Neural cell (in vitro differentiated cells): ENCODE data around the gene NUDT3. TPM values are rescaled to one million over a fixed set of nuclear protein-coding genes. Genes with fewer than 3 reads are reported as not detected.
"Not testable (repeated sequence)": the region's sequence is repeated elsewhere in the genome, so short reads cannot be mapped to it uniquely, and the experiment has no call there.

Experiments used
- H2AFZ ChIP-seq: fragments of 200-600, 300-800 bp; sonication (generic), shearing (Covaris generic); 2 replicates; pipeline ENCODE4 v1.6.0; 2014; ENCODE audit warnings: low read depth, mild to moderate bottlenecking, antibody characterized with exemption, low read length, moderate library complexity
- H3F3A ChIP-seq: fragments of 200-600 bp; shearing (Covaris generic); 2 replicates; pipeline ENCODE4 v1.6.1; 2016; ENCODE audit warnings: mild to moderate bottlenecking, moderate library complexity, mixed read lengths, antibody characterized with exemption, low read length; ENCODE audit not compliant: insufficient read depth, poor library complexity, severe bottlenecking
- H3K27ac ChIP-seq: fragments of 200-600, 300-800 bp; sonication (generic), shearing (Covaris generic); 2 replicates; pipeline ENCODE4 v1.5.1; 2014; ENCODE audit warnings: mild to moderate bottlenecking, low read length, moderate library complexity
- H3K27me3 ChIP-seq: fragments of 300-800, 200-600 bp; sonication (generic), shearing (Covaris generic); 2 replicates; pipeline ENCODE4 v1.6.0; 2014; ENCODE audit warnings: mild to moderate bottlenecking, low read depth, low read length, moderate library complexity; ENCODE audit not compliant: insufficient read depth
- H3K36me3 ChIP-seq: fragments of 300-800, 200-600 bp; sonication (generic), shearing (Covaris generic); 2 replicates; pipeline ENCODE4 v1.5.1; 2014; ENCODE audit warnings: mild to moderate bottlenecking, antibody characterized with exemption, low read length, moderate library complexity; ENCODE audit not compliant: insufficient read depth
- H3K4me2 ChIP-seq: fragments of 300-800, 200-600 bp; sonication (generic), shearing (Covaris generic); 2 replicates; pipeline ENCODE4 v1.6.0; 2014; ENCODE audit warnings: mild to moderate bottlenecking, low read length
- H3K4me3 ChIP-seq: fragments of 300-800, 200-600 bp; sonication (generic), shearing (Covaris generic); 2 replicates; pipeline ENCODE4 v1.5.1; 2014; ENCODE audit warnings: mild to moderate bottlenecking, low read length, moderate library complexity
- H3K79me2 ChIP-seq: fragments of 200-600 bp; shearing (Covaris generic); replicated peaks from 2 replicates; pipeline ENCODE4 v1.6.0; 2014; ENCODE audit warnings: mild to moderate bottlenecking, low read length, moderate library complexity; ENCODE audit not compliant: insufficient read depth
- H3K9ac ChIP-seq: fragments of 300-800, 200-600 bp; sonication (generic), shearing (Covaris generic); 2 replicates; pipeline ENCODE4 v1.6.1; 2016; ENCODE audit warnings: mild to moderate bottlenecking, low read length, mixed read lengths
- H3K9me2 ChIP-seq: fragments of 200-600 bp; shearing (Covaris generic); 2 replicates; pipeline ENCODE4 v1.6.1; 2016; ENCODE audit warnings: mild to moderate bottlenecking, low read length, mixed read lengths; ENCODE audit not compliant: insufficient read depth
- H3K9me3 ChIP-seq: fragments of 200-600, 300-800 bp; sonication (generic), shearing (Covaris generic); 2 replicates; pipeline ENCODE4 v1.6.1; 2016; ENCODE audit warnings: mild to moderate bottlenecking, mixed run types, low read length, moderate library complexity, mixed read lengths
- H4K20me1 ChIP-seq: fragments of 200-600 bp; shearing (Covaris generic); 2 replicates; pipeline ENCODE4 v1.6.1; 2016; ENCODE audit warnings: mild to moderate bottlenecking, mixed run types; ENCODE audit not compliant: insufficient read depth
- CTCF ChIP-seq: fragments of 450-650 bp; IDR thresholded peaks from 2 replicates; pipeline ENCODE4 v1.5.1; 2014; ENCODE audit warnings: antibody characterized with exemption, mild to moderate bottlenecking, moderate library complexity; ENCODE audit not compliant: poor library complexity, severe bottlenecking
- EP300 ChIP-seq: fragments of 450-650 bp; conservative IDR thresholded peaks from 2 replicates; pipeline ENCODE4 v1.6.1; 2014; ENCODE audit warnings: antibody characterized with exemption, mild to moderate bottlenecking, moderate library complexity; ENCODE audit not compliant: poor library complexity, severe bottlenecking
- EZH2 ChIP-seq: fragments of 200-600, 300-800 bp; shearing (Covaris generic), sonication (generic); IDR thresholded peaks from 2 replicates; pipeline ENCODE4 v1.6.1; 2014; ENCODE audit warnings: antibody characterized with exemption, low read length, borderline replicate concordance, mild to moderate bottlenecking; ENCODE audit not compliant: insufficient read depth, poor library complexity, severe bottlenecking
- MXI1 ChIP-seq: fragments of 450-650 bp; conservative IDR thresholded peaks from 2 replicates; pipeline ENCODE4 v1.6.1; 2014; ENCODE audit warnings: antibody characterized with exemption, mild to moderate bottlenecking; ENCODE audit not compliant: poor library complexity, severe bottlenecking
- POLR2AphosphoS5 ChIP-seq: IDR thresholded peaks from 2 replicates; pipeline ENCODE4 v1.6.1; 2012
- RAD21 ChIP-seq: fragments of 450-650 bp; conservative IDR thresholded peaks from 2 replicates; pipeline ENCODE4 v1.6.1; 2014; ENCODE audit warnings: antibody characterized with exemption, mild to moderate bottlenecking, moderate library complexity
- SMC3 ChIP-seq: fragments of 450-650 bp; conservative IDR thresholded peaks from 2 replicates; pipeline ENCODE4 v1.6.1; 2014; ENCODE audit warnings: antibody characterized with exemption, mild to moderate bottlenecking, moderate library complexity; ENCODE audit not compliant: poor library complexity
- TAF1 ChIP-seq: IDR thresholded peaks from 2 replicates; pipeline ENCODE4 v1.6.1; 2012; ENCODE audit warnings: low read depth
- polyA plus RNA-seq: library from polyadenylated mRNA; depleted of rRNA; stranded (reverse); fragments of >200 nt; gene quantifications from 2 replicates; pipeline ENCODE4 v1.2.3, GENCODE V29; 2014
- TF ChIP-seq, protein P1 (sequence below): IDR thresholded peaks from 2 replicates; pipeline ENCODE4 v1.6.1; 2012; ENCODE audit warnings: borderline replicate concordance

The NUDT3 gene
- polyA plus RNA-seq, 1 donor from 2014 or later = 80.2 TPM

DNA sequence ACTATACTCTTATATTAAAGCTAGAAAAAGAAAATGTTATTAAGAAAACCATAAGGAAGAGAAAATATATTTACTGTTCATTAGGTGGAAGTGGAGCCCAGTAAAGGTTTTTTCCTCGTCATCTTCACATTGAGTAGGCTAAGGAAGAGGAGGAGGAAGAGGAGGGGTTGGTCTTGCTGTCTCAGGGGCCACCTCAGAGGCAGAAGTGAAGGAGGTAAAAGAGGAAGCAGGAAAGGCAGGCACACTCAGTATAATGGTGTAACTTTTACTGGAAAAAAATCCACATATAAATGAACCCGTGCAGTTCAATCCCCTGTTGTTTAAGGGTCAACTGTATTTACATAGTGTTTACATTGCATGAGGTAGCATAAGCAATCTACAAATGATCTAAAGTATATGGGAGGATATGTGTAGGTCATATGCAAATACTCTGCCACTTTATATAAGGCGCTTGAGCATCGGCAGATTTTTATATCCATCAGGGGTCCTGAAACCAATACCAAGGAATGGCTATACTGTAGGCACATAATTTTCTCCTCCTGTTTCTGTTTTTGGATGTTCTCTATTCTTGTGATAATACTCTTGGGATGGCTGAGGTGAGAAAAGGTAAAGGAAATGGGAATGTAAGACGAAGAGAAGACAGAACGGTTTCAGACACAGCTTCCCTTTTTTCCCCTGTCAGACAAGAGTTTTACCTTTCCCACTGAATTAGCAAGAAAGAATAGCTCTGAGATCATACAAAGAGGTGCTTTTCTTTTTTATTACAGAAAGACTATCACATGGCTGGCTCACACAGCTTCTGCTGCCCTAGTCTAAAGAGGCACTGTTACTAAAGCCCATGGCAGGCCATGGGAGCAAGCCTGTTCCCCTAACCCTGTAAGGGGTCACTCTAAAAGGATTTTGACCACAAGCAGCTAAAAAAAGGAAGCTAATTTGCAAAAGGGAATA, 59.9 kb downstream of the NUDT3 start:
- no peak overlapping the region for H3K9ac ChIP-seq
- TF ChIP-seq, protein P1, sequence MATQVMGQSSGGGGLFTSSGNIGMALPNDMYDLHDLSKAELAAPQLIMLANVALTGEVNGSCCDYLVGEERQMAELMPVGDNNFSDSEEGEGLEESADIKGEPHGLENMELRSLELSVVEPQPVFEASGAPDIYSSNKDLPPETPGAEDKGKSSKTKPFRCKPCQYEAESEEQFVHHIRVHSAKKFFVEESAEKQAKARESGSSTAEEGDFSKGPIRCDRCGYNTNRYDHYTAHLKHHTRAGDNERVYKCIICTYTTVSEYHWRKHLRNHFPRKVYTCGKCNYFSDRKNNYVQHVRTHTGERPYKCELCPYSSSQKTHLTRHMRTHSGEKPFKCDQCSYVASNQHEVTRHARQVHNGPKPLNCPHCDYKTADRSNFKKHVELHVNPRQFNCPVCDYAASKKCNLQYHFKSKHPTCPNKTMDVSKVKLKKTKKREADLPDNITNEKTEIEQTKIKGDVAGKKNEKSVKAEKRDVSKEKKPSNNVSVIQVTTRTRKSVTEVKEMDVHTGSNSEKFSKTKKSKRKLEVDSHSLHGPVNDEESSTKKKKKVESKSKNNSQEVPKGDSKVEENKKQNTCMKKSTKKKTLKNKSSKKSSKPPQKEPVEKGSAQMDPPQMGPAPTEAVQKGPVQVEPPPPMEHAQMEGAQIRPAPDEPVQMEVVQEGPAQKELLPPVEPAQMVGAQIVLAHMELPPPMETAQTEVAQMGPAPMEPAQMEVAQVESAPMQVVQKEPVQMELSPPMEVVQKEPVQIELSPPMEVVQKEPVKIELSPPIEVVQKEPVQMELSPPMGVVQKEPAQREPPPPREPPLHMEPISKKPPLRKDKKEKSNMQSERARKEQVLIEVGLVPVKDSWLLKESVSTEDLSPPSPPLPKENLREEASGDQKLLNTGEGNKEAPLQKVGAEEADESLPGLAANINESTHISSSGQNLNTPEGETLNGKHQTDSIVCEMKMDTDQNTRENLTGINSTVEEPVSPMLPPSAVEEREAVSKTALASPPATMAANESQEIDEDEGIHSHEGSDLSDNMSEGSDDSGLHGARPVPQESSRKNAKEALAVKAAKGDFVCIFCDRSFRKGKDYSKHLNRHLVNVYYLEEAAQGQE = no peak
- TF ChIP-seq TAF1 (no peak), POLR2AphosphoS5 (no peak), MXI1 (no peak), CTCF (no peak), RAD21 (no peak), SMC3 (no peak), EP300 (no peak), EZH2 (no peak)
- peaks cover 6% of the 10 kb centered on the region for H3K36me3 ChIP-seq
- H3K9me3 ChIP-seq = no peaks in the 10 kb centered on the region
- H3K9me2 ChIP-seq = no peaks in the 10 kb centered on the region
- peaks cover 5% of the 10 kb centered on the region for H4K20me1 ChIP-seq
- H3K4me3 ChIP-seq = no peak overlapping the region
- H2AFZ ChIP-seq = no peak overlapping the region
- H3K27me3 ChIP-seq = no peaks in the 10 kb centered on the region
- H3F3A ChIP-seq = no peaks in the 10 kb centered on the region
- no peak overlapping the region for H3K27ac ChIP-seq
- no peak overlapping the region for H3K4me2 ChIP-seq
- no peaks in the 10 kb centered on the region for H3K79me2 ChIP-seq

DNA sequence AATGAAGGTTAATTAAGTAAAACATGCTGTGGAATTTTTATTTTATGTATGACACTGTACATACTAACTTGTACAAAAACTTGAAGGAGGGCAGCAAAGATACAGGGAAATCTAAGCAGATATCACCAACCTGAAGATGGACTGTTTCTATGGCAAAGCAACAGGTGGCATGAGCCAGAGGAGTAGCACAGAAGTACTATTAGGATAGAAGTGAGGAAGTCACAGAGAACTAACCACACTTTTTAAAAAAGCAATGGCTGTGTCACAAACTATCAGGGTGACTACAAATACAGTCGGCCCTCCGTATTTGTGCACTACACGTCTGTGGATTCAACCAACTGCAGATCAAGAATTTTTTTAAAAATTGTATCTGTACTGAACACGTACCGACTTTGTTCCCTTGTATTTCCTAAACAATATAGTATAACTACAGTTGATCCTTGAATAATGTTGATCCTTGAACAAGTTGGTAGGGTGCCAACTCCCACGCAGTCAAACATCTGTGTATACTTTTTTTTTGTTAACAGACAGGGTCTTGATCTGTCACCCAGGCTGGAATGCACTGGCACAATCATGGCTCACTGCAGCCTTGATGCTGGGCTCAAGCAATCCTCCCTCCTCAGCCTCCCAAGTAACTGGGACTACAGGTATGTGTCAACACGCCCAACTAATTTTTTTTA, 61.0 kb downstream of the NUDT3 start:
- Histone ChIP-seq H3K27ac (no peak overlapping the region), H3K9ac (no peak overlapping the region), H3K9me3 (no peaks in the 10 kb centered on the region), H2AFZ (no peak overlapping the region), H3K4me2 (no peak overlapping the region), H3K79me2 (no peaks in the 10 kb centered on the region), H3K36me3 (peaks cover 6% of the 10 kb centered on the region), H3K27me3 (no peaks in the 10 kb centered on the region), H3K4me3 (no peak overlapping the region), H4K20me1 (peaks cover 2% of the 10 kb centered on the region), H3F3A (no peaks in the 10 kb centered on the region), H3K9me2 (no peaks in the 10 kb centered on the region)
- no peak for TF ChIP-seq EZH2
- TF ChIP-seq MXI1 = no peak
- no peak for TF ChIP-seq TAF1
- no peak for TF ChIP-seq EP300
- no peak for TF ChIP-seq SMC3
- TF ChIP-seq CTCF = no peak
- TF ChIP-seq, protein P1 = no peak
- TF ChIP-seq RAD21 = no peak
- no peak for TF ChIP-seq POLR2AphosphoS5

DNA sequence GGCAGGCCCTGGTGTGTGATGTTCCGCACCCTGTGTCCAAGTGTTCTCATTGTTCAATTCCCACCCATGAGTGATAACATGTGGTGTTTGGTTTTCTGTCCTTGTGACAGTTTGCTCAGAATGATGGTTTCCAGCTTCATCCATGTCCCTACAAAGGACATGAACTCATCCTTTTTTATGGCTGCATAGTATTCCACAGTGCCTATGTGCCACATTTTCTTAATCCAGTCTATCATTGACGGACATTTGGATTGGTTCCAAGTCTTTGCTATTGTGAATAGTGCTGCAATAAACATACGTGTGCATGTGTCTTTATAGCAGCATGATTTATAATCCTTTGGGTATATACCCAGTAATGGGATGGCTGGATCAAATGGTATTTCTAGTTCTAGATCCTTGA, 62.7 kb downstream of the NUDT3 start:
- not testable (repeated sequence) for H3K27me3 ChIP-seq, H3K36me3 ChIP-seq, H3K27ac ChIP-seq, H2AFZ ChIP-seq, H3K9me3 ChIP-seq, H3K4me2 ChIP-seq, H3K9me2 ChIP-seq, H3K9ac ChIP-seq, H4K20me1 ChIP-seq, H3F3A ChIP-seq, H3K79me2 ChIP-seq, H3K4me3 ChIP-seq
